Kidney epithelial cell (primary cell): Measurements from ENCODE around the gene DNAJB1. TPM values are rescaled to one million over a fixed set of nuclear protein-coding genes. Genes with fewer than 3 reads are reported as not detected.

ENCODE experiments used
- DNase-seq: peaks from one replicate; pipeline ENCODE4 v3.0.0-alpha.2; 2010; ENCODE audit warnings: low read depth
- H3K27me3 ChIP-seq: 2 replicates; pipeline ENCODE4 v1.6.0; 2011; ENCODE audit warnings: low read length; ENCODE audit not compliant: control insufficient read depth, insufficient read depth
- H3K36me3 ChIP-seq: 2 replicates; pipeline ENCODE4 v1.5.1; 2011; ENCODE audit warnings: low read length; ENCODE audit not compliant: control insufficient read depth, insufficient read depth
- H3K4me3 ChIP-seq: 2 replicates; pipeline ENCODE4 v1.5.1; 2011; ENCODE audit warnings: low read depth, mild to moderate bottlenecking, control low read depth, low read length
- total RNA-seq: library from RNA; depleted of rRNA; stranded (reverse); fragments of >200 nt; gene quantifications from 2 replicates; pipeline ENCODE4 v1.2.3, GENCODE V29; 2015
- TF ChIP-seq, protein P1 (sequence below): IDR thresholded peaks from 2 replicates; pipeline ENCODE4 v1.5.1; 2011; ENCODE audit warnings: mild to moderate bottlenecking, moderate library complexity, low read length, control low read depth, inconsistent platforms; ENCODE audit not compliant: insufficient read depth, poor library complexity, severe bottlenecking

Gene DNAJB1
- total RNA-seq, 1 donor from 2014 or later: 58.1 TPM

DNA sequence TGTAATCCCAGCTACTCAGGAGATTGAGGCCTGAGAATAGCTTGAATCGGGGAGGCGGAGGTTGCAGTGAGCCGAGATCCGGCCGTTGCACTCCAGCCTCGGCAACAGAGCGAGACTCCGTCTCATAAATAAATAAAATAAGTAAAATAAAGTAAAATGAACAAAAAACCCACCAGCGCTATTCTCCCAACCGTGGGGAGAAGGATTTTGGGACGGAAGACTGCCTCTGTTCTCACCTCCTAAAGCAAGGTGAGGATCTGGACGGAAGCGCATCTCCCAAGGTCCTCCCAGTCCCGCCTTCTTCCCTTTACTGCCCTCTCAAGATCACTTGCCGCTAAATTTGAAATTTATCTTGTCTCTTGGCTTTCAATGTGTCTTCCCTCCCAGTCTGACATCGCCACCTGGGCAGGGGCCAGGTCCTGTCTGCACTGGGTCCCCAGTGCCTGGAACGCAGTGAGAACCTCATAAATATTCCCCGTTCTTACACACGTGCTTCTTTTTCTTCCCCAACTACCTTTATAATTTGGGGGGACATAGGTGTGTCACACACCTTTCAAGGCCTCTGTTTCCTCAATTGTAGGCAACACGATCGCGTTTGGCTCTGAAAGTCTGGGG is 1.2 kb upstream of the DNAJB1 start:
- Histone ChIP-seq H3K27me3 (no peaks in the 10 kb centered on the region), H3K36me3 (no peaks in the 10 kb centered on the region), H3K4me3 (no peak overlapping the region)
- no peak for DNase-seq
- TF ChIP-seq, protein P1, sequence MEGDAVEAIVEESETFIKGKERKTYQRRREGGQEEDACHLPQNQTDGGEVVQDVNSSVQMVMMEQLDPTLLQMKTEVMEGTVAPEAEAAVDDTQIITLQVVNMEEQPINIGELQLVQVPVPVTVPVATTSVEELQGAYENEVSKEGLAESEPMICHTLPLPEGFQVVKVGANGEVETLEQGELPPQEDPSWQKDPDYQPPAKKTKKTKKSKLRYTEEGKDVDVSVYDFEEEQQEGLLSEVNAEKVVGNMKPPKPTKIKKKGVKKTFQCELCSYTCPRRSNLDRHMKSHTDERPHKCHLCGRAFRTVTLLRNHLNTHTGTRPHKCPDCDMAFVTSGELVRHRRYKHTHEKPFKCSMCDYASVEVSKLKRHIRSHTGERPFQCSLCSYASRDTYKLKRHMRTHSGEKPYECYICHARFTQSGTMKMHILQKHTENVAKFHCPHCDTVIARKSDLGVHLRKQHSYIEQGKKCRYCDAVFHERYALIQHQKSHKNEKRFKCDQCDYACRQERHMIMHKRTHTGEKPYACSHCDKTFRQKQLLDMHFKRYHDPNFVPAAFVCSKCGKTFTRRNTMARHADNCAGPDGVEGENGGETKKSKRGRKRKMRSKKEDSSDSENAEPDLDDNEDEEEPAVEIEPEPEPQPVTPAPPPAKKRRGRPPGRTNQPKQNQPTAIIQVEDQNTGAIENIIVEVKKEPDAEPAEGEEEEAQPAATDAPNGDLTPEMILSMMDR: no peak

DNA sequence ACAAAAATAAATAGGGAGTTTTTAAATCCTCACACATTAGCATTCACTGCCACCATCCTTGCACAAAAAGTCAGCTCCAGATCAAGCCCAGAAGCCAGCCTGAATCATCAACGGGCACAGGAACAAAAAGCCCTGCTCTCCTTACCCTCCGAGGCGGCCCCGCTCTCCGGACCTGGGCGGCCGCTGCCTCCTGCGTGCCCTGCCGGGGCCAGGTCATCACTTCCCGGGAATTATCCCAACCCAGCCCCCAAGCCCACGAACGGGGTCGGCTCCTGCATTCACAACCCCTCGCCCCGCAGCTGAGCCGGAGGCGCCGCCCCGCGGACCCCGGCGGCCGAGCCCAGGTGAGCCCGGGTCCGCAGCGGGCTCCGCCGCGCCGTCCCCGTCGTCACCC is 754 bp downstream of the DNAJB1 start:
- TF ChIP-seq, protein P1: no peak
- Histone ChIP-seq H3K4me3 (peak overlapping the region; percentile 98), H3K27me3 (no peaks in the 10 kb centered on the region), H3K36me3 (no peaks in the 10 kb centered on the region)
- DNase-seq: no peak

DNA sequence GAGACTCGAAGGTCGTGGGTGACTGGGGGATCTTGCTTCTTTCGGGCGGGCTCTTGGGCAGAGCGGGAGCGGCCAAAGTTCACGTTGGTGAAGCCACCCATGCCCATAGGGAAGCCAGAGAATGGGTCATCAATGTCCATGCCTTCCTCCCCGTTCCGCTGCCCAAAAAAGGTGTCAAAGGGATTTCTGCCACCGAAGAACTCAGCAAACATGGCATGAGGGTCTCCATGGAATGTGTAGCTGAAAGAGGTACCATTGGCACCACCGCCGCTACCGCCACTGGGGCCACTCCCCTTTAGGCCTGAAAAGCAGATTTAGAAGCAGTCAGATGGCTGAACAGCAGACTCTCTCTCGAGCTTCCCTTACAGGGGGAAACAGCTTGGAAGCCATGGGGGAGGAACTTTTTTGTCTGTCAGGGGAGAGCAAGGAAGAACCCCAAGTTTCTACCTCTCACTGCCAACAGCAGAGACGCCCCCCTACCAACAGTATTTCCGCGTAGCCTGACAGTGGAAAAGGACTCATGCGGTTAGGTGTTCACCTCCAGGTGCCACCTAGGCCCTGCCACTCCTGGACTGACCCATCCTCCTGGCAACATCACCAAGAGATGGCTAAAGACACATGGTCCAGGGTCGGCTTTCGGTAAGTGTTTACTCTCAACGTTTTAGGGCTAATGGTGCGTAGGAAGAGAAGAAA is 1.3 kb downstream of the DNAJB1 start:
- TF ChIP-seq, protein P1: no peak
- Histone ChIP-seq H3K27me3 (no peaks in the 10 kb centered on the region), H3K36me3 (no peaks in the 10 kb centered on the region), H3K4me3 (peak overlapping the region; percentile 98)
- no peak for DNase-seq

DNA sequence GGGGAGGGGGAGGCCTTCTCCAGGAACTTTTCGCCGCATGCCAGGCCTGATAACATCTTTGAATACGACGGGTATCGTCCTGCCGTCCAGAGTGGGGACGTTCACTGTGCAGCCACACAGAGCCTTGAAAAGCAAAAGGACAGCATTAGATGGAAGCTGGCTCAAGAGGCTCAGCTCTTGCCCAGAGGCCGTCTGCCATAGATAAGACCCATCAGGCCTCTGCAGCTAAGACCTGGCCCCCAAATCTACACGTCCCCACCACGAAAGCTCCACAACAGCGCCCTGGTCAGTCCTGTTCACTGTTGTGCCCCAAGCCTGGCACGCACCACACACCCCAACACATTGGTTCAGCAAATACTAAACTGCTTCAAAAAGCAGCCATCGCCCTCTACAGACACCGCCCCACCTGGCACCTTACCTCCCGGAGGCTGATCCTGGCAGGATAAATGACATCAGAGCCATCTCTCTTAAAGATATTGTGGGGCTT is 2.1 kb downstream of the DNAJB1 start:
- no peaks in the 10 kb centered on the region for H3K27me3 ChIP-seq
- H3K36me3 ChIP-seq: no peaks in the 10 kb centered on the region
- TF ChIP-seq, protein P1: peak; percentile 9
- peak overlapping the region; percentile 98 for H3K4me3 ChIP-seq
- no peak for DNase-seq

DNA sequence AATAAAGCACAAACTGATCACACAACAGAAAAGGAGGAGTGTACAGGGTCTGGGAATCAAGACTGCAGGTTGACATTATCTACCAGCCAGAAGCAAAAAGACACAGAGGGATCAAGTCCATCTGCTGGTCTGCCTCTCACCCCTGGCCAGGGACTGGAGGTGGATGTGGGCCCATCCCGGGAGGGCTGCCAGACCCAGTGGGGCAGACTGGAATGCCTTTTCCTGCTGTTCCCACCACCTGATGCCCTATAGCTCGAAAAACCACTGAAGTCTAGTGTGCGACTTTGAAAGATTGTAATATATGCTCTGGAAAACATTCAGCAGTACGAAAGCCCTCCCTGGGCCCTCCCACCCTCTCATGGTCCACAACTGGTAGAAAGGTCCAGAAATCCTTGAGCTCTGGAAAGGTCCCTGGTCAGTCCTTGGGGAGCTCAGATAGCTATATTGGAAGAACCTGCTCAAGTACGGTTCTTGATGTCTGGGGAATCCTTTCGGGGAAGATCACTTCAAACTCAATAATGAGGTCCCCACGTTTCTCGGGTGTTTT is 2.6 kb downstream of the DNAJB1 start:
- H3K27me3 ChIP-seq: no peaks in the 10 kb centered on the region
- TF ChIP-seq, protein P1: no peak
- no peak for DNase-seq
- H3K4me3 ChIP-seq: peak overlapping the region; percentile 98
- H3K36me3 ChIP-seq: no peaks in the 10 kb centered on the region
